GM18870 (cell line): ENCODE results near the gene DZIP3.
"Not testable (repeated sequence)": the region's sequence is repeated elsewhere in the genome, so short reads cannot be mapped to it uniquely, and the experiment has no call there.

ENCODE experiments used
- ATAC-seq: cut with Tn5 transposase; IDR thresholded peaks from one replicate; pipeline ENCODE4 v1.9.1; 2021; ENCODE audit warnings: moderate library complexity; ENCODE audit not compliant: unreplicated experiment

The DZIP3 gene

DNA sequence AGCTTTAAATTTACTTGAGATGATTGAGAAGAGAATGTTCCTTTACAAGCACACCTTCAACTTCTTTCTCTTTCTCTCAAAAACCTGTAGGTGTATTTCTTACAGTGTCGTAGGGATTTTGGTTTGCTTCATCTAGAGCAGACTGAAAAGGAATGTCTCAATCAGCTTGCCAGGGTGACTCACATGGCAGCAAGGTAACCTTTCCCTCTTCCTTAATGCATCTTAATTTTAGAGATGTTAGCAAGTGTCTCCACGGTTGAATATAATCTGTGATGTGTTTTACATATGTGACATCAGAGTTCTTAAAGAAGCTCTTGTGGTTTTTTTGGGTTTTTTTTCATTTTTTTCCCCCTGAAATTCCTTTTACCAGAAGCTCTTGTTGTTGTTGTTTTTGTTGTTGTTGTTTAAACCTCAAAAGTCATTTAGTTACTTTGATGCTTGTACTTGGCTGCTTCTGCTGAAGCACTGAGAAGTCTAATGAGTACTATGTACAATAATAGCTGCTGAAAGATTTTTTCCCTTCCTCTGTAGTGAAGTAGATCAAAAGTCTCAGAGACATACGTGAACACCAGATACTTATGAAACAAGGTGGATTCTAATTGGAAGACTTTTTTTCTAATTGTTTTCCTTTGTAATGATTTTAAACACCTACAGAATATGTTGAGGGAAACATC is 84.6 kb downstream of the DZIP3 start:
- ATAC-seq = no peak

DNA sequence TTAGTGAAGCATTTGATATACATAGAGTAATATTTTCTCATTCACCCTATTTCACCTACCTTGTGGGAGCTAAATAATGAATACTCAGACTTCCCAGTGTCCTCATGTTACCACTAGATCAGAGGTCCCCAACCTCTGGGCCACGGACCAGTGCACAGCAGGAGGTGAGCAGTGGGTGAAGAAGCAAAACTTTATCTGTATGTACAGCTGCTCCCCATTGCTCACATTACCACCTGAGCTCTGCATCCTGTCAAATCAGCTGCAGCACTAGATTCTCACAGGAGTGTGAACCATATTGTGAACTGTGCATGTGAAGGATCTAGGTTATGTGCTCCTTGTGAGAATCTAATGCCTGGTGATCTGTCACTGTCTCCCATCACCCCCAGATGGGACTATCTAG is 88.3 kb downstream of the DZIP3 start:
- ATAC-seq = no peak

DNA sequence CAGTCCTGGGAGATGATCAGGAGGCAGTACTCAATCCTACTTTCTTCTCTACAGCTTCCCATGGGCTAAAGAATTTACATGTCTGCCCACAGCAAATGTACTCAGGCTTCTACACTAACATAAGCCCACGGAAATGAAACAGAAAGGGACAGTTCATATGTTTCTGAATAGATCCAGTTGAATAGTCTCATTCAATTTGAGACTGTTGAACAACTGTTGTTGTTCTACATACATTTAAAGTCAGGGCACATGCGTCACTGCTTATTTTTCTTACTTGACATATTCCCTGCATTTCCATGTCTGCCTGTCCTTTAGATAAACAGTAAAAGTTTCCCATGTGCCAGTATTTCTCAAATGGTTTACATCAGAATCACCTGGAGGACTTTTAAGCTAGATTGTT is 102.8 kb downstream of the DZIP3 start:
- ATAC-seq = not testable (repeated sequence)

DNA sequence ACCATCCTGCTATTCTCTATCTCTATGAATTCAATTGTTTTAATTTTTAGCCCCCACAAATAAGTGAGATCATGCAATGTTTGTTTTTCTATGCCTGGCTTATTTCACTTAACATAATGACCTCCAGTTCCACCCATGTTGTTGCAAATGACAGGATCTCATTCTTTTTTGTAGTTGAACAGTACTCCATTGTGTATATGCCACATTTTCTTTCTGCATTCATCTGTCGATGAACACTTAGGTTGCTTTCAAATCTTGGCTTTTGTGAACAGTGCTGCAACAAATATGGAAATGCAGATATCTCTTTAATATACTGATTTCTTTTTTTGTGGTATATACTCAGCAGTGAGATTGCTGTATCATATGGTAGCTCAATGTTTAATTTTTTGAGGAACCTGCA is 108.9 kb downstream of the DZIP3 start:
- no peak for ATAC-seq

DNA sequence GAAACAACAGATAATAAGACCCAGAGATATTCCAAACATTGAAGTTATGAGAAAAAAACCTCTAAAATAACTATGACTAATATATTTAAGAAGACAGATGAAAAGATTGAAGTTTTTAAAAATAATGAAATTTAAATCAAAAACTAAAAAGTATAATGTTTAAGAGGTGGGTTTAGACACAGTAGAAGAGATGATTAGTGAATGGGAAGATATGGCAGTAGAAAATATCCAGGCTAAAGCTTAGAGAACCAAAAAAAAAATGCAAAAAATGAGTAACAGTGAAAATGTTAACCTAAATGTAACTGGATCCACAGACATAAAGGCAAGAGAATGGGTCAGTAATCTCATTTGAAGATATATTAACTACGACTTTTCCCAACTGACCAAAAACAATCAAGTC is 115.5 kb downstream of the DZIP3 start:
- no peak for ATAC-seq

DNA sequence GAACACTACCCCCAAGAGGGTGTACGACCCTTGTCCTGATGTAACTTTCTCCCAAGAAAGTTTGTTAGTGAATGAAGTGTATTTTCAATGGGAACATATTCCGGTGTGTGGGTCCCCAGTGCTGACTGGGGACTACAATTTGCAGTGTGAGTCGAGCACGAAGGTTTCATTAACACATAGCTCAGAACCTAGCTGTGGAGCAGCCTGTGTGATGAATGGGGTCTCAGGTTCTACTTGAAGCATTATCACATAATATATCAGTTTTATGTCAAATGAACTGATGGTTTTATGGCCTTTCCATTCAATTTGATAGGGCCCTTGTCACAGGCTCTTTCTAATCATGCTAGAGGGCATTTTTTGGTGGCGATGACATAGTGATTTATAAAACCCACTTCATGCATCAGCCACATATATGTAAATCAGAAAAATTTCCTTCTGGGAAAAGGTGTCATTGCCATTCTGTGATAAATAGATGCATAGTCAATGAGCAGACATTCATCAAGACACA is 123.5 kb downstream of the DZIP3 start:
- ATAC-seq = no peak

DNA sequence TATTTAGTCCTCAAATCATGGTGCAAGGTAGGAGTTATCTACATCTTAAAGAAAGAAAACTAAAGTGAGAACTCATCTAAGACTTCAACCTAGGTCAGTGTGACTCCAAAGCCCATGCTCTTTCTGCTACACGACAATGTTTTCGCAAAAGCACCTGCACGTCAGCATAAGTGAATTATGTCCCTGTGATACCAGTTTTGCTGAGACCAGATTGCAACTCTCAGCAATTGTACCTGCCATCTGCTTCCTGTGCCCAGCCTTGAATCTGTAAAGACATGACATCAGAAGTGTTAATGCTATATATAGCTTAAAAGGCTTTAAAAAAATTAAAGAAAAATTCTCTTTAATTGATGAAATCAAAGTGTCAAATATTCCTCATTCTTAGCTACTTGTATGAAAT is 124.3 kb downstream of the DZIP3 start:
- ATAC-seq = no peak

DNA sequence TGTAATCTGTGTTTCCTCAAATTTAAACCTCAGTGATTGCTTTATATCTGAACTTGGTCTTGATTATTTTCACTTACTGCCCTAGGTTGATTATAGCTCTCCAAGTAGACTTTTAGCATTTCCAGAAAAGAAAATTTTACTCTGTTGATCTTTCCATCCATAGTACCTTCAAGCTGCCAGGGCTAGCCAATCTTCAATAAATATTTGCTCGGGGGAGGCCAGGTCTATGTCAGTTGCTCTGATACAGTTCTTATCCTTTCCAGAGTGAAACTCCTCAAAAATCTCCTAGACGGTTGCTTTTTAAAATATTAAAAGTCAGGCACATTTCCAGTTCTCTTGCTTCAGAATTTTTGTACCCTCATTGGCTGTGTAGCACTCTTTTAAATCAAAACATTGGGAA is 128.9 kb downstream of the DZIP3 start:
- ATAC-seq = no peak

DNA sequence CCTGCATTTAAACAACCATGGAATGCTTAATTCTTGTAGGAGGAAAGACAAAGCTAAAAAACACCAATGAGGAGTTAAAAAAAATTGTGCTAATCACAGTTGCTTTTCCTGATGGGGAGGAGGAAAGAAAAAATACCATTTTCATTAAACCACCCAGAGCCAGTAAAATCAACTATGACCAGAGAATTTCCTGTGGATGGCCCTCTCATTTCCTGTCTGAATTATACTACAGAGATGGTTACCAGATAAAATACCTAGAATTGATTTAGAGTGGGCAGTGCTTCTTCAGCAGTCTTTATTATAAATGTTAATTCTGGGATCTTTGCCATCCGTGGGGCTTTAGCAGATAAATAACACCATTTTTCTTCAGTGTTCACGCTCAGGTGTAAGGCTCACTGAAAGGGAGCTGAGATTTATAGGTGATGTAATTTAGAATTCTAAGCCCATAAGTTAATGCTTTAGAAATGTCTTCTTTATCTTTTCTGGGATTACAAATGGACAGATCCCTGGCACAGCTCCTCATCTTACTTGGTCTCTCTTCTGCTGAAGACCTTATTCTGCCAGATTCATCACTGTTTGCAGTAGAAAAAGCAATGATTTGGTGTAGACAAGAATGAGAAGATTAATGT is 129.8 kb downstream of the DZIP3 start:
- no peak for ATAC-seq

DNA sequence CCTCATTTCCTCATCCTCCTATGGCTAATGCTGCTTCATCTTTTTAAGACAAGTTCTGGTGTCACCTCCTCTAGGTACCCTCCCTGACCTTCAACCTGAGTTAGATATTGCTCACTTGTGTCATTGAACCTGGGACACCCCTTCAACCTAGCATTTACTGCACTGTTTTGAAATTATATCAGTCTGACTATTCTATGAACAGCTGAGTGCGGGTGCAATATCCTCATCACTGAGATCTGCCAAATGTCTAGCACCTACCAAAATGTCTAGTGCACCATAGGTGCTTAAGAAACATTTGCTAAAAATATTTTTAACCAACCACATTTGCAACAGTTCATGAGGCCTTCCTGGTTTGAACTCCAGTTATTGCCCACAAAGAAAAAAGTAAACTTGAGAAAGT is 133.2 kb downstream of the DZIP3 start:
- ATAC-seq = no peak

DNA sequence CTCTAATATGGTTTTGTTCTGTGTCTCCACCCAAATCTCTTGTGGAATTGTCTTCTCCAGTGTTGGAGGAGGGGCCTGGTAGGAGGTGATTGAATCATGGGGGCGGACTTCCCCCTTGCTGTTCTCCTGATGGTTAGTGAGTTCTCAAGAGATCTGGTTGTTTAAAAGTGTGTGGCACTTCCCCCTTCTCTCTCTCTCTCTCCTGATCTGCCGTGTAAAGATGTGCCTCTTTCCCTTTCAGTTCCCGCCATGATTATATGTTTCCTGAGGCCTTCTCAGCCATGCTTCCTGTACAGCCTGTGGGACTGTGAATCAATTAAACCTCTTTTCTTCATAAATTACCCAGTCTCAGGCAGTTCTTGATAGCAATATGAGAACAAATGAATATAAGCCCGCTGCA is 134.6 kb downstream of the DZIP3 start:
- ATAC-seq = no peak

DNA sequence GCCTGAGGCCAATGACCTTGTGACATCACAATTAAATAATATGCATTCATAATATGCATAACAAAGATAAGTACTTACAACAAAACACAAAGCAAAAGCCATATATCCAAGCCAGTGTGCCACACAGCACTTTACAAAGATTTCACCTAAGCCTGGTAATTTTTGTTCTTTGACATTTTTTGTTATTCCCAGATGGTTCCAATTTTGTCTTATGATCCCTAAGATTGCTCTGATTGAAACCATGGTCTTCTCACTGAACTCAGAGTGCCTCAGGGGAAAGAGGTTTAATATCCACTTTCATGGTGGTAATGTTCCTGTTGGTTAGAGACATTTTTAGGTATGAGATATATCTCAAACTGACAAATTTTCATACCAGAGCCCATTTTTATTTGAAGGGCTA is 138.6 kb downstream of the DZIP3 start:
- no peak for ATAC-seq

DNA sequence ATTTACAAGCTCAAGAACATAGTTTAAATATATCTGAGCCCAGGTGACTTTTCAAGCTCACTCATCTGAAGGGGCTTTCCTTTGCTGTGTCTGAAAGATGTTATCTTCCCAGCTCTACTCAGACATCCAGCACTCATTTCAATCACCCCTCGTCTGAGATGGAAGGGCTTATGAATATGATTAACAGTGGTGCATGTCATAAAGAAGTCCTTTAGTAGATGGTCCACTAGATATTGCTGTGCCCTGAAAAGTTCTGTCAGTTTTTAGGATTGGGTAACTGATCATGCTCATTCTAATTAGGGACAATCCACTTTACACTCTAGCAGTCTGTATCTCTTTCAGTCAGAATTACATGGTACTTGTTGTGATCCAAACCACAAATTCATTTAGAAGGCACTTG is 139.4 kb downstream of the DZIP3 start:
- no peak for ATAC-seq

DNA sequence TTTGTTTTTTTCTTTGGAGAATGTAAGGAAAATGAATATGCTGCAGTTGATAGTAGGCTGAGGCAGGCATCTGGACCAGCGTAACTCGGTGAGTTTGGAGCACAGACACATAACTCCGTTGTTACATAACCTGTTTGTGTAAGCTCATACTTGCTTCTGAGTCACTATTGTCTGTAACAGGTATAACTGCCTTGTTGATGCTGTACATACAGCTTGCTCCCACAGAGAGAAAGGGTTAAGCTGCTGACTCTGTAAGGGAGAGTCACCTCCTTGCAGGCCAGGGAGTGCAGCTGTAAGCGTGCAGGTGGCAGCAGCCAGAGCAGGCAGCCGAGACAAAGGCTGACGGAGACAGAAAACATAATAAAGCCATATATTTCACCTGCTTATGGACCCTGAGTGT is 147.3 kb downstream of the DZIP3 start:
- no peak for ATAC-seq

DNA sequence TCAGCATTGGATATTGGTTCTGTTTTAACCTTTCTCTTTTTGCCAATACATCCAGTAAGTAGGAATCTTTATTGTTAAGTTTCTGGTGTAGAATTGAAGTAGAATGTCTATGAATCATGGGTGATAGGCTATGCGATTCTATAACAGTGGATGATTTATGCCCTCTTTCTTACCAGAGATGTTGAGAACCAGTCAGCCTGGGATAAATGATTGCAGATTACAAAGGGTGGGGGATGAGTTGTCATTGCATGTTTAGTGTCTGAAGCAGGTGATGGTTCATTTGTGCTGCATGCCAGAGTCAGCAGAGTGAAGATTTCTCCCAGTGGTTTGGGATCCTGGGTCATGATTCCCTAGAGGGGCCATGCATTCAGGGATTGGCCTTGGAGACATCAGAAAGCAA is 153.4 kb downstream of the DZIP3 start:
- ATAC-seq = no peak
